Activated naive CD4-positive, alpha-beta T cell treated with anti-CD3 and anti-CD28 coated beads for 36 hours (primary cell): ENCODE measurements around the gene CD6. TPM values are rescaled to one million over a fixed set of nuclear protein-coding genes. Genes with fewer than 3 reads are reported as not detected.

Experiments
- CTCF ChIA-PET: fragments of 350-600 bp; sonication (Branson Sonifier 250); formaldehyde crosslinking; loops from one replicate; lab custom pipeline; 2021; ENCODE audit warnings: antibody characterized with exemption; lab: Charles Lee
- DNase-seq: peaks from one replicate; pipeline ENCODE4 v3.0.0-alpha.2; 2020
- H3K27ac Mint-ChIP-seq: one replicate; pipeline ENCODE4 v1.8.0; 2021; ENCODE audit warnings: mild to moderate bottlenecking, mixed read lengths
- H3K27me3 Mint-ChIP-seq: one replicate; pipeline ENCODE4 v1.8.0; 2021; ENCODE audit warnings: low read depth, mixed read lengths
- H3K36me3 Mint-ChIP-seq: one replicate; pipeline ENCODE4 v1.8.0; 2021; ENCODE audit warnings: low read depth, mixed read lengths
- H3K4me1 Mint-ChIP-seq: one replicate; pipeline ENCODE4 v1.8.0; 2021; ENCODE audit warnings: low read depth, mixed read lengths
- H3K4me3 Mint-ChIP-seq: one replicate; pipeline ENCODE4 v1.8.0; 2021; ENCODE audit warnings: mild to moderate bottlenecking, moderate library complexity, mixed read lengths
- H3K9me3 Mint-ChIP-seq: one replicate; pipeline ENCODE4 v1.8.0; 2021; ENCODE audit warnings: mixed read lengths
- intact Hi-C: fragments of 100-400 bp; cut with micrococcal nuclease; formaldehyde crosslinking; loops from one replicate; pipeline ENCODE4 v1.15.1; 2023
- total RNA-seq, 2 experiments: library from RNA; stranded (reverse); gene quantifications; one replicate each; pipeline ENCODE4 v1.2.3, GENCODE V29; 2021

The CD6 gene
- total RNA-seq, 2 experiments from 2014 or later = 227 to 234 TPM

GRCh38 chr11:60978546-60979380, 7.3 kb downstream of the CD6 start:
- Mint-ChIP-seq H3K9me3 (no peaks in the 10 kb centered on the region), H3K4me3 (peak overlapping the region; percentile 72), H3K4me1 (peaks cover 76% of the 10 kb centered on the region), H3K27ac (peak overlapping the region; percentile 97), H3K36me3 (peaks cover 82% of the 10 kb centered on the region), H3K27me3 (no peaks in the 10 kb centered on the region)
- CTCF ChIA-PET = interaction anchor here (0.7 to 1.3 kb wide), 6 partner anchors 8 to 150 kb away, joined by 3 to 4 read pairs (median 3); no protein-coding TSS in a partner anchor
- DNase-seq = peak; percentile 92
- intact Hi-C loops = loop anchor here (1.0 to 2.0 kb wide), 3 partner anchors 8 to 82 kb away; no protein-coding TSS in a partner anchor

- Mint-ChIP-seq H3K4me1 (peaks cover 92% of the 10 kb centered on the region), H3K36me3 (peaks cover 77% of the 10 kb centered on the region), H3K27me3 (no peaks in the 10 kb centered on the region), H3K9me3 (no peaks in the 10 kb centered on the region), H3K27ac (peak overlapping the region; percentile 97), H3K4me3 (peak overlapping the region; percentile 77)
- peak; percentile 57 for DNase-seq
- CTCF ChIA-PET = interaction anchor here (1.6 to 3.6 kb wide), 2 partner anchors 12 to 13 kb away, joined by 4 to 20 read pairs; no protein-coding TSS in a partner anchor
- intact Hi-C loops = no loop called here
Measured at GRCh38 chr11:60981515-60981914, 10.0 kb downstream of the CD6 start.

- Mint-ChIP-seq H3K27me3 (no peaks in the 10 kb centered on the region), H3K4me1 (peaks cover 93% of the 10 kb centered on the region), H3K9me3 (no peaks in the 10 kb centered on the region), H3K4me3 (peak overlapping the region; percentile 77), H3K27ac (peak overlapping the region; percentile 97), H3K36me3 (peaks cover 78% of the 10 kb centered on the region)
- intact Hi-C loops = no loop called here
- DNase-seq = peak; percentile 78
- CTCF ChIA-PET = interaction anchor here (0.6 to 3.6 kb wide), 5 partner anchors 10 to 99 kb away, joined by 3 to 20 read pairs (median 4); no protein-coding TSS in a partner anchor
Measured at GRCh38 chr11:60982184-60982583, 10.7 kb downstream of the CD6 start.

GRCh38 chr11:60984149-60984548, 12.7 kb downstream of the CD6 start:
- CTCF ChIA-PET = interaction anchor here (0.7 to 1.0 kb wide), 2 partner anchors 10 to 77 kb away, joined by 3 read pairs; no protein-coding TSS in a partner anchor
- peak overlapping the region; percentile 97 for H3K27ac Mint-ChIP-seq
- peaks cover 82% of the 10 kb centered on the region for H3K36me3 Mint-ChIP-seq
- peaks cover 93% of the 10 kb centered on the region for H3K4me1 Mint-ChIP-seq
- intact Hi-C loops = no loop called here
- H3K4me3 Mint-ChIP-seq = peak overlapping the region; percentile 77
- no peaks in the 10 kb centered on the region for H3K9me3 Mint-ChIP-seq
- DNase-seq = peak; percentile 42
- no peaks in the 10 kb centered on the region for H3K27me3 Mint-ChIP-seq

- CTCF ChIA-PET = interaction anchor here (0.7 to 1.0 kb wide), 2 partner anchors 10 to 76 kb away, joined by 3 read pairs; no protein-coding TSS in a partner anchor
- intact Hi-C loops = loop anchor here (5.0 kb wide), 3 partner anchors 98 to 988 kb away; partner anchors contain the start of gene VPS37C
- Mint-ChIP-seq H3K4me1 (peaks cover 93% of the 10 kb centered on the region), H3K9me3 (no peaks in the 10 kb centered on the region), H3K4me3 (peak overlapping the region; percentile 77), H3K36me3 (peaks cover 85% of the 10 kb centered on the region), H3K27ac (peak overlapping the region; percentile 97), H3K27me3 (no peaks in the 10 kb centered on the region)
- DNase-seq = no peak
Measured at GRCh38 chr11:60984636-60985035, 13.2 kb downstream of the CD6 start.

- Mint-ChIP-seq H3K4me1 (peaks cover 91% of the 10 kb centered on the region), H3K36me3 (peaks cover 83% of the 10 kb centered on the region), H3K27me3 (no peaks in the 10 kb centered on the region), H3K9me3 (no peaks in the 10 kb centered on the region), H3K27ac (peak overlapping the region; percentile 97), H3K4me3 (peak overlapping the region; percentile 77)
- intact Hi-C loops = loop anchor here (5.0 kb wide), 3 partner anchors 97 to 987 kb away; partner anchors contain the start of gene VPS37C
- peak; percentile 45 for DNase-seq
- CTCF ChIA-PET = interaction anchor here (0.6 to 1.2 kb wide), 6 partner anchors 38 to 899 kb away, joined by 3 read pairs; no protein-coding TSS in a partner anchor
Measured at GRCh38 chr11:60985501-60985900, 14.0 kb downstream of the CD6 start.

GRCh38 chr11:60985991-60986915, 14.8 kb downstream of the CD6 start:
- peak; percentile 97 for DNase-seq
- CTCF ChIA-PET = interaction anchor here (0.5 to 1.7 kb wide), 10 partner anchors 7 to 611 kb away, joined by 3 to 6 read pairs (median 3); no protein-coding TSS in a partner anchor
- Mint-ChIP-seq H3K4me1 (peaks cover 90% of the 10 kb centered on the region), H3K27ac (peak overlapping the region; percentile 97), H3K9me3 (no peaks in the 10 kb centered on the region), H3K27me3 (no peaks in the 10 kb centered on the region), H3K4me3 (peak overlapping the region; percentile 77), H3K36me3 (peaks cover 84% of the 10 kb centered on the region)
- intact Hi-C loops = loop anchor here (1.0 to 5.0 kb wide), 15 partner anchors 8 to 1429 kb away; partner anchors contain the start of genes CD5 and VPS37C

GRCh38 chr11:60987577-60988277, 16.2 kb downstream of the CD6 start:
- H3K4me1 Mint-ChIP-seq = peaks cover 84% of the 10 kb centered on the region
- peaks cover 77% of the 10 kb centered on the region for H3K36me3 Mint-ChIP-seq
- intact Hi-C loops = loop anchor here (2.0 to 5.0 kb wide), 5 partner anchors 95 to 1431 kb away; partner anchors contain the start of genes CD5 and VPS37C
- DNase-seq = peak; percentile 92
- no peaks in the 10 kb centered on the region for H3K27me3 Mint-ChIP-seq
- H3K27ac Mint-ChIP-seq = peak overlapping the region; percentile 97
- H3K4me3 Mint-ChIP-seq = peak overlapping the region; percentile 77
- H3K9me3 Mint-ChIP-seq = no peaks in the 10 kb centered on the region
- CTCF ChIA-PET = interaction anchor here (0.7 to 1.7 kb wide), 4 partner anchors 9 to 41 kb away, joined by 3 to 4 read pairs (median 4); no protein-coding TSS in a partner anchor

GRCh38 chr11:60988658-60989057, 17.2 kb downstream of the CD6 start:
- CTCF ChIA-PET = interaction anchor here (0.6 to 1.2 kb wide), 2 partner anchors 8 to 72 kb away, joined by 3 to 4 read pairs; no protein-coding TSS in a partner anchor

GRCh38 chr11:60989093-60989650, 17.7 kb downstream of the CD6 start:
- peak; percentile 42 for DNase-seq
- Mint-ChIP-seq H3K4me1 (peaks cover 83% of the 10 kb centered on the region), H3K4me3 (peak overlapping the region; percentile 77), H3K27me3 (no peaks in the 10 kb centered on the region), H3K36me3 (peaks cover 73% of the 10 kb centered on the region), H3K27ac (peak overlapping the region; percentile 97), H3K9me3 (no peaks in the 10 kb centered on the region)
- intact Hi-C loops = loop anchor here (5.0 kb wide), 3 partner anchors 93 to 983 kb away; partner anchors contain the start of gene VPS37C
- CTCF ChIA-PET = interaction anchor here (0.6 kb wide), 1 partner anchor 72 kb away, joined by 4 read pairs; no protein-coding TSS in a partner anchor

More at GRCh38 chr11:60988658-60989057, 17.2 kb downstream of the CD6 start:
- Mint-ChIP-seq H3K27ac (peak overlapping the region; percentile 97), H3K4me3 (peak overlapping the region; percentile 77), H3K9me3 (no peaks in the 10 kb centered on the region), H3K36me3 (peaks cover 75% of the 10 kb centered on the region), H3K27me3 (no peaks in the 10 kb centered on the region), H3K4me1 (peaks cover 84% of the 10 kb centered on the region)
- intact Hi-C loops = loop anchor here (5.0 kb wide), 3 partner anchors 94 to 984 kb away; partner anchors contain the start of gene VPS37C
- DNase-seq = peak; percentile 7
